Dedifferentiated amniotic fluid mesenchymal stem cell (primary cell): ENCODE data around the gene SUN3.
"Not testable (repeated sequence)": the region's sequence is repeated elsewhere in the genome, so short reads cannot be mapped to it uniquely, and the experiment has no call there.

Experiments
- DNase-seq: peaks from one replicate; pipeline ENCODE4 v3.0.0-alpha.2; 2016; ENCODE audit errors: extremely low spot score

The SUN3 gene

GRCh38 chr7:48031111-48031510 is 2.2 kb upstream of the SUN3 start:
- DNase-seq = no peak

- DNase-seq = no peak
Observed at GRCh38 chr7:48025624-48026023, 3.3 kb downstream of the SUN3 start.

- no peak for DNase-seq
Observed at GRCh38 chr7:48017674-48018073, 11.2 kb downstream of the SUN3 start.

- no peak for DNase-seq
Observed at GRCh38 chr7:48016641-48017040, 12.3 kb downstream of the SUN3 start.

GRCh38 chr7:48011951-48012350 is 17.0 kb downstream of the SUN3 start:
- DNase-seq = no peak

- no peak for DNase-seq
Observed at GRCh38 chr7:48011323-48011722, 17.6 kb downstream of the SUN3 start.

GRCh38 chr7:48009954-48010353 is 19.0 kb downstream of the SUN3 start:
- DNase-seq = no peak

- no peak for DNase-seq
Observed at GRCh38 chr7:48009257-48009656, 19.6 kb downstream of the SUN3 start.

- DNase-seq = no peak
Observed at GRCh38 chr7:48006866-48007265, 22.0 kb downstream of the SUN3 start.

- no peak for DNase-seq
Observed at GRCh38 chr7:48004638-48005037, 24.3 kb downstream of the SUN3 start.

- no peak for DNase-seq
Observed at GRCh38 chr7:48004032-48004431, 24.9 kb downstream of the SUN3 start.

- not testable (repeated sequence) for DNase-seq
Observed at GRCh38 chr7:48000164-48000563, 28.7 kb downstream of the SUN3 start.

- DNase-seq = no peak
Observed at GRCh38 chr7:47999413-47999812, 29.5 kb downstream of the SUN3 start.

- DNase-seq = no peak
Observed at GRCh38 chr7:47992446-47992845, 36.5 kb downstream of the SUN3 start.

GRCh38 chr7:47991741-47992311 is 37.1 kb downstream of the SUN3 start:
- peak; percentile 66 for DNase-seq

GRCh38 chr7:47991270-47991669 is 37.6 kb downstream of the SUN3 start:
- DNase-seq = no peak

- DNase-seq = no peak
Observed at GRCh38 chr7:47990592-47990991, 38.3 kb downstream of the SUN3 start.

- not testable (repeated sequence) for DNase-seq
Observed at GRCh38 chr7:47989607-47990400, 39.1 kb downstream of the SUN3 start.

GRCh38 chr7:47988496-47989386 is 40.2 kb downstream of the SUN3 start:
- DNase-seq = no peak

- DNase-seq = no peak
Observed at GRCh38 chr7:47982610-47983009, 46.3 kb downstream of the SUN3 start.

GRCh38 chr7:47980648-47981047 is 48.3 kb downstream of the SUN3 start:
- DNase-seq = not testable (repeated sequence)

GRCh38 chr7:47979832-47980181 is 49.1 kb downstream of the SUN3 start:
- DNase-seq = no peak
